Effector memory CD4-positive, alpha-beta T cell (primary cell): ENCODE measurements around the gene ATG9B.

ENCODE experiments used
- DNase-seq, 3 donors: peaks; one replicate each; pipeline ENCODE4 v3.0.0-alpha.2; 2020
- H3K27ac ChIP-seq: 2 replicates; pipeline ENCODE4 v1.7.0; 2013; ENCODE audit warnings: mild to moderate bottlenecking, low read length, moderate library complexity; ENCODE audit not compliant: insufficient read depth, poor library complexity, severe bottlenecking
- H3K27me3 ChIP-seq: replicated peaks from 2 replicates; pipeline ENCODE4 v1.7.0; 2013; ENCODE audit warnings: mild to moderate bottlenecking, low read length; ENCODE audit not compliant: insufficient read depth, control insufficient read depth, poor library complexity, severe bottlenecking
- H3K36me3 ChIP-seq: 2 replicates; pipeline ENCODE4 v1.7.0; 2013; ENCODE audit warnings: mild to moderate bottlenecking, low read length, moderate library complexity; ENCODE audit not compliant: control insufficient read depth, insufficient read depth
- H3K4me1 ChIP-seq: 2 replicates; pipeline ENCODE4 v1.7.0; 2013; ENCODE audit warnings: low read length, mild to moderate bottlenecking; ENCODE audit not compliant: control insufficient read depth, insufficient read depth, poor library complexity, severe bottlenecking
- H3K4me3 ChIP-seq: 2 replicates; pipeline ENCODE4 v1.7.0; 2013; ENCODE audit warnings: low read length, low read depth, mild to moderate bottlenecking; ENCODE audit not compliant: insufficient read depth, poor library complexity, severe bottlenecking
- H3K9me3 ChIP-seq: 2 replicates; pipeline ENCODE4 v1.7.0; 2013; ENCODE audit warnings: mild to moderate bottlenecking, low read length, moderate library complexity; ENCODE audit not compliant: control insufficient read depth

Gene ATG9B

GRCh38 chr7:150994838-150995510 is 29.3 kb downstream of the ATG9B start:
- Histone ChIP-seq H3K27me3 (no peaks in the 10 kb centered on the region), H3K36me3 (no peaks in the 10 kb centered on the region), H3K4me3 (peak overlapping the region; percentile 32), H3K4me1 (peaks cover 48% of the 10 kb centered on the region), H3K27ac (peak overlapping the region; percentile 47), H3K9me3 (peaks cover 5% of the 10 kb centered on the region)
- DNase-seq, result no peak

DNA sequence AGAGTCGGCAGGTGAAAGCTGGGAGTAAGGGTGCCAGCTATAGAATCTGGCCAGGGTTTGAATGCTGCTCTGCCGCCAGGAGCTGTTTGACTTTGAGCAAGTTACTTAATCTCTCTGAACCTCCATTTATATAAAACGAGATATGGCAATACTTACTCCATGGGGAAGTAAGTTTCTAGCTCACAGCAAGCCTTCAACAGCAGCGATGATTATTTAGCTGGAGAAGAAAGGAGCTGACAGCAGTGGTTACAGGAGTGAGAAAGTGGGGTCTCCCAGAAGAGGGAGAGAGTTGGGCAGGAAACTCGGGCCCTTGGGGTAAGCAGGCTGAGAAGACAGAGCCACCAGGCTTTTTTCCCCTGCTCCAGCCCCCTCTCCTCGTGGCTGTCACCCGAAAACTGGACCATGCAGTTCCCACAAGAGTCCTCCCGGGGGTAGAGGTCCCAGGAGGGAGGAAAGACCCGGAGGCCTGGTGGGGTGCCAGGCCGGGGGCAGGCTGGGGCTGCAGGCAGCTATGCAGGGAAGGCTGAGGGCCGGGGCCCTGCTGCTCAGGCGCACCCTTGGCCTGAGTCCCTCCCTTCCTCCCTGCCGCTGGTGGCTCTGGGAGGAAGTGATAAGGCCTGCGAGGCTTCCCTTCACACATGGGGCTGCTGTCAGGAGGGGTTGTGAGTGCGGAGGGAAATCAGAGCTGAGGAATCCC is 30.0 kb downstream of the ATG9B start:
- H3K27me3 ChIP-seq, result no peaks in the 10 kb centered on the region
- peak overlapping the region; percentile 32 for H3K4me3 ChIP-seq
- DNase-seq, result no peak
- H3K36me3 ChIP-seq, result no peaks in the 10 kb centered on the region
- peaks cover 10% of the 10 kb centered on the region for H3K9me3 ChIP-seq
- H3K27ac ChIP-seq, result peak overlapping the region; percentile 47
- H3K4me1 ChIP-seq, result peaks cover 43% of the 10 kb centered on the region

DNA sequence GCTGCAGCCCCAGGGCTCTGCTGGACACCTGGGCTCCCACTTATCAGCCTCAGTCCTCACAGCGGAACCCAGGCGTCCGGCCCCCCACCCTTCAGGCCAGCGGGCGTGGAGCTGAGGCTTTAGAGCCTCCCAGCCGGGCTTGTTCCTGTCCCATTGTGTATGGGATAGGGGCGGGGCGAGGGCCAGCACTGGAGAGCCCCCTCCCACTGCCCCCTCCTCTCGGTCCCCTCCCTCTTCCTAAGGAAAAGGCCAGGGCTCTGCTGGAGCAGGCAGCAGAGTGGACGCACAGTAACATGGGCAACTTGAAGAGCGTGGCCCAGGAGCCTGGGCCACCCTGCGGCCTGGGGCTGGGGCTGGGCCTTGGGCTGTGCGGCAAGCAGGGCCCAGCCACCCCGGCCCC is 30.8 kb downstream of the ATG9B start:
- no peak for DNase-seq
- no peaks in the 10 kb centered on the region for H3K27me3 ChIP-seq
- H3K27ac ChIP-seq, result no peak overlapping the region
- H3K36me3 ChIP-seq, result no peaks in the 10 kb centered on the region
- peaks cover 10% of the 10 kb centered on the region for H3K9me3 ChIP-seq
- H3K4me3 ChIP-seq, result no peak overlapping the region
- H3K4me1 ChIP-seq, result peaks cover 43% of the 10 kb centered on the region

GRCh38 chr7:150992833-150993302 is 31.4 kb downstream of the ATG9B start:
- H3K4me3 ChIP-seq, result no peak overlapping the region
- no peak overlapping the region for H3K27ac ChIP-seq
- H3K9me3 ChIP-seq, result peaks cover 10% of the 10 kb centered on the region
- peaks cover 43% of the 10 kb centered on the region for H3K4me1 ChIP-seq
- no peaks in the 10 kb centered on the region for H3K36me3 ChIP-seq
- DNase-seq, result no peak
- H3K27me3 ChIP-seq, result no peaks in the 10 kb centered on the region

DNA sequence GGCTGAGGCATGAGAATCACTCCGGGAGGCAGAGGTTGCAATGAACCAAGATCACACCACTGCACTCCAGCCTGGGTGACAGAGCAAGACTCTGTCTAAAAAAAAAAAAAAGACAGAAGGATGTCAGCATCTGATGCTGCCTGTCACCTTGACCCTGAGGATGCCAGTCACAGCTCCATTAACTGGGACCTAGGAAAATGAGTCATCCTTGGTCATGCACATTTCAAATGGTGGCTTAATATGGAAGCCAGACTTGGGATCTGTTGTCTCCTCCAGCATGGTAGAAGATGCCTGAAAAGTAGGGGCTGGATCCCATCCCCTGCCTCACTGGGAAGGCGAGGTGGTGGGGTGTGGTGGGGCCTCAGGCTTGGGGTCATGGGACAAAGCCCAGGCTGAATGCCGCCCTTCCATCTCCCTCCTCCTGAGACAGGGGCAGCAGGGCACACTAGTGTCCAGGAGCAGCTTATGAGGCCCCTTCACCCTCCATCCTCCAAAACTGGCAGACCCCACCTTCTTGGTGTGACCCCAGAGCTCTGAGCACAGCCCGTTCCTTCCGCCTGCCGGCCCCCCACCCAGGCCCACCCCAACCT is 32.1 kb downstream of the ATG9B start:
- Histone ChIP-seq H3K4me3 (no peak overlapping the region), H3K9me3 (peaks cover 10% of the 10 kb centered on the region), H3K27ac (no peak overlapping the region), H3K4me1 (peaks cover 46% of the 10 kb centered on the region), H3K36me3 (no peaks in the 10 kb centered on the region), H3K27me3 (no peaks in the 10 kb centered on the region)
- no peak for DNase-seq

GRCh38 chr7:150990416-150991186 is 33.7 kb downstream of the ATG9B start, which contains the start of gene NOS3:
Gene NOS3, plus strand, starts transcription at chr7:150991017. Its CDS starts 2,787 bp downstream, at chr7:150993804.
- Histone ChIP-seq H3K27ac (no peak within 1 kb of the TSS), H3K36me3 (no peaks in the 10 kb centered on the region), H3K4me1 (peaks cover 41% of the 10 kb centered on the region), H3K4me3 (no peak within 1 kb of the TSS), H3K9me3 (peaks cover 10% of the 10 kb centered on the region), H3K27me3 (no peaks in the 10 kb centered on the region)
- DNase-seq, result no peak

DNA sequence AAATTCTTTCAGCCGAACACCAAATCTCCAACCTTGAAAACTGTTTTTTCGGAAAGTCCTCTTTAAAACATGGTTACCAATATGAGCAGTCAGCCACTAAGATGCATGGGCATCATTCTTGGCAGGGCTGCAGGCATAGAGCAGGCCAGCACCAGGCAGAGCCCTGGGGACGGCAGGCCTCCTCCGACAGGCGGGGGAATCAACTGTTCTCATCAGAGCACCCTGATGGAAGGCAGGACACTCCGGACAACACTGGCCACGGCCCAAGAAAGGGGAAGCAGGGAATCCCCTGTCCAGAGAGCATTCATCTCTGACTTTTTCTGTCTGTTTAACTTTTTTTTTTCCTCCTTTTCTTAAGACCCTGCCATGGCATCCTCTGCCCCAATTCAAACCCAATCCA is 34.8 kb downstream of the ATG9B start:
- Histone ChIP-seq H3K36me3 (no peaks in the 10 kb centered on the region), H3K4me3 (no peak overlapping the region), H3K4me1 (peaks cover 32% of the 10 kb centered on the region), H3K27me3 (no peaks in the 10 kb centered on the region), H3K9me3 (peaks cover 10% of the 10 kb centered on the region), H3K27ac (peak overlapping the region; percentile 22)
- DNase-seq, result no peak

DNA sequence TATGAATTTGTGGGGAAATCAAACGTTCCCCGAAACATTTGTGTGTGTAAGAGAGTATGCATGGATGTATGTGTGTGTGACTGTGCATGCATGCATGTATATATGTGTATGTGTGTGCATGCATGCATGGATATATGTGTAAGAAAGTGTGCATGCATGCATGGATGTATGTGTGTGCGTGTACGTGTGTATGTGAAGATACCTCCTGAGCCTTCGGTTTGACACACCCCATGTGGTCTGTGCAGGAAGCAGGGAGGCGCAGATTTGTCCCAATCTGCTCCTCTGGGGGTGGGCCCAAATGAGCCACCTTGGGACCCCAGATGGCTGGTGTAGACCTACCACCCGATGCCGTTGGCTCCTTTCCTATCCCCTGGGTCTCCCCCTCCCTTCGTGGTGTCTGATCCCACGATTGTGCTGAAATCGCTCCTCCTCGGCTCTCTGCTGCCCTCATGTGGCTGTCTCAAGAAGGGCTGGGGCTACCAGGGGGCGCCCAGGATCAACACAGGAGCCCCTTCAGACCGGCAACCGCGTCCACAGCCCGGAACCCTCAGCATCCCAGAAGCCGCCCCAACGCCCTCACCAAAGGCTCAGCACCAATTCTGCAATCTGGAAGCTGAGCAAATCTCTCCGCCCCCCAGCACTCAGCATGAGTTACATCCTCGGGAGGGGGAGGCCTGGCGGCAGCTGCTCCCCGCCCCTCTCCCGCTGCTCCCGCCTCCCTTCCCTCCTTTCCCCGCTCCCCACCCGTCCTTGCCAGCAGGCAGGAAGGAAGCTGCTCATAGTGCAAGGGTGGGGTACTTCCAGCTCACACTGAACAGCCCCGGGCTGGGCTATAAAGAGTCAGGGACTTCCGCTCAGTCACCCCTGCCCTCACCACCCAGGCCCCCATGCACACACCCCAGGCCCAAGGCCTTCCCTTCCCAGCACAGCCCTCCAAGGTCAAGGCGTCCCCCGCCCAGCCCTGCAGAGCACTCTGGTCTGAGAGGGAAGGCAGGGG is 35.8 kb downstream of the ATG9B start:
- Histone ChIP-seq H3K4me1 (peaks cover 25% of the 10 kb centered on the region), H3K27me3 (no peaks in the 10 kb centered on the region), H3K9me3 (peaks cover 10% of the 10 kb centered on the region), H3K27ac (peak overlapping the region; percentile 22), H3K4me3 (peak overlapping the region; percentile 30), H3K36me3 (no peaks in the 10 kb centered on the region)
- peak; percentile 43 to 58 (median 49) for DNase-seq

GRCh38 chr7:150986556-150986955 is 37.7 kb downstream of the ATG9B start:
- H3K36me3 ChIP-seq, result no peaks in the 10 kb centered on the region
- peaks cover 10% of the 10 kb centered on the region for H3K9me3 ChIP-seq
- H3K27me3 ChIP-seq, result no peaks in the 10 kb centered on the region
- H3K4me1 ChIP-seq, result peaks cover 25% of the 10 kb centered on the region
- no peak for DNase-seq
- no peak overlapping the region for H3K27ac ChIP-seq
- H3K4me3 ChIP-seq, result no peak overlapping the region
